Activated naive CD8-positive, alpha-beta T cell treated with anti-CD3 and anti-CD28 coated beads, Interleukin-2, amount 50 U/mL, for 16 hours (primary cell): Measurements from ENCODE around the gene TMEM175.

Experiments used
- DNase-seq: peaks from one replicate; pipeline ENCODE4 v3.0.0-alpha.2; 2020; ENCODE audit warnings: low read depth, low spot score

The TMEM175 gene

GRCh38 chr4:959338-960139 lies 27.3 kb downstream of the TMEM175 start:
- no peak for DNase-seq

- no peak for DNase-seq
Observed at GRCh38 chr4:960140-960635, 27.9 kb downstream of the TMEM175 start.

- no peak for DNase-seq
Observed at GRCh38 chr4:960636-961350, 28.5 kb downstream of the TMEM175 start.

GRCh38 chr4:961351-962230 lies 29.3 kb downstream of the TMEM175 start:
- DNase-seq = no peak

- DNase-seq = no peak
Observed at GRCh38 chr4:962231-963208, 30.3 kb downstream of the TMEM175 start.

GRCh38 chr4:963276-964225 lies 31.3 kb downstream of the TMEM175 start:
- DNase-seq = no peak

GRCh38 chr4:964346-965025 lies 32.2 kb downstream of the TMEM175 start:
- DNase-seq = no peak

- no peak for DNase-seq
Observed at GRCh38 chr4:965048-965765, 32.9 kb downstream of the TMEM175 start.

- DNase-seq = no peak
Observed at GRCh38 chr4:965766-966134, 33.5 kb downstream of the TMEM175 start.

GRCh38 chr4:966266-967112 lies 34.2 kb downstream of the TMEM175 start:
- no peak for DNase-seq

GRCh38 chr4:967113-968104 lies 35.1 kb downstream of the TMEM175 start:
- no peak for DNase-seq

GRCh38 chr4:968221-968620 lies 36.0 kb downstream of the TMEM175 start:
- no peak for DNase-seq

- DNase-seq = no peak
Observed at GRCh38 chr4:968621-969394, 36.5 kb downstream of the TMEM175 start.

GRCh38 chr4:970046-970745 lies 37.9 kb downstream of the TMEM175 start:
- no peak for DNase-seq
